ENCODE data around the gene ZNF841. TPM values are rescaled to one million over a fixed set of nuclear protein-coding genes. Genes with fewer than 3 reads are reported as not detected.

The ZNF841 gene
- total and polyA plus RNA-seq, 2 of the 13 experiments (the other 11 are each of a cell fraction or from before 2014, with no cell fraction given), result 6.2 to 14.2 TPM

DNA sequence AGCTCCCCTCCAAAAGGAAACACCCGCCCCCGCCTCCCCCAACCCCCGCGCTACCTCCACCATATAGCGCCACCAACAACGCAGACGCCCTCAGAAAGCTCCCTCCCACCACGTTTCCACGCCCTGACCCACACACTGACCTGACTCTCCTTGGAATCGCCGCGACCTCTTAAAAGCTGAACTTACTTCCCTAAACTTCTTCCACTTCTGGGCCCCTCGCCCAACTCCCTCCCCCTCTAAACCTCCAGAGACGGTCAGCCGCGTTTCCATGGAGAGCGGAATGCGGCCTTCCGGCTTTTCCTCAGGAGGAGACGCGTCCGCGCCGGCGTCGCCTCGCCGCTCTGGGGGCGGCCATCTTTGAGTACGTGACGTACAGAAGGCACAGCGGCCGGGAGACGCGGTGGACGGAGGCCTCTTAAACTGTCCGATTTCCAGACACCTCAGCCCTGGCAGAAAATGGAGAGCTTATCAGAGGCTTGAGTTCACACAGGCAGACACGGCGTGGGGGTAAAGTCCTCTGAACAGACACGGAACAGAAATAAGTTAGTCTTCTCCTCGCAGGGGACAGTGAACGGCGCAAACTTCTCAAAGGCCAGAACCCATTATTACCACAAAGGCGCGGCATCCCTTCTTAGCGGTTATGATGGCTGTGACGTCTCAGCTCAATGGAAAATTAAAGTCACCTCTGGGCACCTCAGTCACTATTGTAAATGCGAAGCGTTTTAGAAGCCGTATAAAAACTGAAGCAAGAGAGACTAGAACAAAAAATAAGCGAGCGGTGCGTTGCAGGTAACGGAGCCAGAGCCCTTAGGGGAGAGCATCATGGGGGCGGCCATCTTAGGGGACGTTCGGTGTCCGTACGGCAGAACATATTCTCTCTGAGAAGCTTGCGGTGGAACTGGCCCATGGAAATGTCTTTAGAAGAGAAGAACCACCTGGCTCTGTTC lies 46.7 kb downstream of the ZNF841 start, which contains the start of gene ZNF432 (continued):
- TF ChIP-seq ZFP41 (CRISPR knock-in tag; IDR thresholded peaks at IDR 0.05; ENCODE audit: borderline replicate concordance), result no peak
- TF ChIP-seq, protein P1, sequence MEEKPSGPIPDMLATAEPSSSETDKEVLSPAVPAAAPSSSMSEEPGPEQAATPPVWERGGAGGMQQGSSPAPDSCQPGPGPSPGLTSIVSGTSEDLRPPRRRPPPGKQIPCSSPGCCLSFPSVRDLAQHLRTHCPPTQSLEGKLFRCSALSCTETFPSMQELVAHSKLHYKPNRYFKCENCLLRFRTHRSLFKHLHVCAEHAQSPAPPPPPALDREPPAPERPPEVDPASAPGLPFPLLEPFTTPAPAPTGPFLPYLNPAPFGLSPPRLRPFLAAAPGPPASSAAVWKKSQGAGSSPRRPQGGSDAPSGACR (CRISPR knock-in tag; IDR thresholded peaks at IDR 0.05), result no peak; the same call in 1 of the 2 replicates
- TF ChIP-seq KAT7 (CRISPR knock-in tag; IDR thresholded peaks at IDR 0.05; ENCODE audit: borderline replicate concordance), result no peak; the same call in 1 of the 2 replicates
- TF ChIP-seq MEIS1 (CRISPR knock-in tag; IDR thresholded peaks at IDR 0.05; ENCODE audit: borderline replicate concordance), result no peak
- TF ChIP-seq HNRNPUL1 (IDR thresholded peaks at IDR 0.05; ENCODE audit: low read depth, low read length), result no peak
- no peak for TF ChIP-seq ZSCAN12 (CRISPR knock-in tag; IDR thresholded peaks at IDR 0.05)
- no peak for TF ChIP-seq HES4 (CRISPR knock-in tag; IDR thresholded peaks at IDR 0.05; ENCODE audit: borderline replicate concordance)
- TF ChIP-seq ZNF850 (CRISPR knock-in tag; conservative IDR thresholded peaks at IDR 0.05), result no peak
- TF ChIP-seq CREM (IDR thresholded peaks at IDR 0.05), result peak; percentile 88
- TF ChIP-seq CREM (CRISPR knock-in tag; IDR thresholded peaks at IDR 0.05), result no peak
- peak; percentile 74; the same call in 1 of the 2 replicates for TF ChIP-seq ETV6 (CRISPR knock-in tag; conservative IDR thresholded peaks at IDR 0.05)
- peak; percentile 62; the same call in 1 of the 2 replicates for TF ChIP-seq NRL (CRISPR knock-in tag; IDR thresholded peaks at IDR 0.05; ENCODE audit: borderline replicate concordance)
- TF ChIP-seq, protein P2, sequence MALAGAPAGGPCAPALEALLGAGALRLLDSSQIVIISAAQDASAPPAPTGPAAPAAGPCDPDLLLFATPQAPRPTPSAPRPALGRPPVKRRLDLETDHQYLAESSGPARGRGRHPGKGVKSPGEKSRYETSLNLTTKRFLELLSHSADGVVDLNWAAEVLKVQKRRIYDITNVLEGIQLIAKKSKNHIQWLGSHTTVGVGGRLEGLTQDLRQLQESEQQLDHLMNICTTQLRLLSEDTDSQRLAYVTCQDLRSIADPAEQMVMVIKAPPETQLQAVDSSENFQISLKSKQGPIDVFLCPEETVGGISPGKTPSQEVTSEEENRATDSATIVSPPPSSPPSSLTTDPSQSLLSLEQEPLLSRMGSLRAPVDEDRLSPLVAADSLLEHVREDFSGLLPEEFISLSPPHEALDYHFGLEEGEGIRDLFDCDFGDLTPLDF (CRISPR knock-in tag; IDR thresholded peaks at IDR 0.05), result no peak
- TF ChIP-seq HOXA9 (CRISPR knock-in tag; IDR thresholded peaks at IDR 0.05; ENCODE audit: borderline replicate concordance), result no peak
- 0 out of 2 replicates have a peak, but pooled peaks have one; percentile 34 for TF ChIP-seq ZNF547 (CRISPR knock-in tag; IDR thresholded peaks at IDR 0.05)
- peak; percentile 97 for TF ChIP-seq ZFY (CRISPR knock-in tag; IDR thresholded peaks at IDR 0.05)
- TF ChIP-seq ZNF501 (CRISPR knock-in tag; IDR thresholded peaks at IDR 0.05), result peak; percentile 54; the same call in 1 of the 2 replicates
- TF ChIP-seq, protein P3, sequence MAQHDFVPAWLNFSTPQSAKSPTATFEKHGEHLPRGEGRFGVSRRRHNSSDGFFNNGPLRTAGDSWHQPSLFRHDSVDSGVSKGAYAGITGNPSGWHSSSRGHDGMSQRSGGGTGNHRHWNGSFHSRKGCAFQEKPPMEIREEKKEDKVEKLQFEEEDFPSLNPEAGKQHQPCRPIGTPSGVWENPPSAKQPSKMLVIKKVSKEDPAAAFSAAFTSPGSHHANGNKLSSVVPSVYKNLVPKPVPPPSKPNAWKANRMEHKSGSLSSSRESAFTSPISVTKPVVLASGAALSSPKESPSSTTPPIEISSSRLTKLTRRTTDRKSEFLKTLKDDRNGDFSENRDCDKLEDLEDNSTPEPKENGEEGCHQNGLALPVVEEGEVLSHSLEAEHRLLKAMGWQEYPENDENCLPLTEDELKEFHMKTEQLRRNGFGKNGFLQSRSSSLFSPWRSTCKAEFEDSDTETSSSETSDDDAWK (CRISPR knock-in tag; IDR thresholded peaks at IDR 0.05), result no peak
- TF ChIP-seq, protein P4, sequence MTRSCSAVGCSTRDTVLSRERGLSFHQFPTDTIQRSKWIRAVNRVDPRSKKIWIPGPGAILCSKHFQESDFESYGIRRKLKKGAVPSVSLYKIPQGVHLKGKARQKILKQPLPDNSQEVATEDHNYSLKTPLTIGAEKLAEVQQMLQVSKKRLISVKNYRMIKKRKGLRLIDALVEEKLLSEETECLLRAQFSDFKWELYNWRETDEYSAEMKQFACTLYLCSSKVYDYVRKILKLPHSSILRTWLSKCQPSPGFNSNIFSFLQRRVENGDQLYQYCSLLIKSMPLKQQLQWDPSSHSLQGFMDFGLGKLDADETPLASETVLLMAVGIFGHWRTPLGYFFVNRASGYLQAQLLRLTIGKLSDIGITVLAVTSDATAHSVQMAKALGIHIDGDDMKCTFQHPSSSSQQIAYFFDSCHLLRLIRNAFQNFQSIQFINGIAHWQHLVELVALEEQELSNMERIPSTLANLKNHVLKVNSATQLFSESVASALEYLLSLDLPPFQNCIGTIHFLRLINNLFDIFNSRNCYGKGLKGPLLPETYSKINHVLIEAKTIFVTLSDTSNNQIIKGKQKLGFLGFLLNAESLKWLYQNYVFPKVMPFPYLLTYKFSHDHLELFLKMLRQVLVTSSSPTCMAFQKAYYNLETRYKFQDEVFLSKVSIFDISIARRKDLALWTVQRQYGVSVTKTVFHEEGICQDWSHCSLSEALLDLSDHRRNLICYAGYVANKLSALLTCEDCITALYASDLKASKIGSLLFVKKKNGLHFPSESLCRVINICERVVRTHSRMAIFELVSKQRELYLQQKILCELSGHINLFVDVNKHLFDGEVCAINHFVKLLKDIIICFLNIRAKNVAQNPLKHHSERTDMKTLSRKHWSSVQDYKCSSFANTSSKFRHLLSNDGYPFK (CRISPR knock-in tag; IDR thresholded peaks at IDR 0.05; ENCODE audit: borderline replicate concordance), result peak; percentile 83; the same call in 1 of the 2 replicates
- 0 out of 2 replicates have a peak, but pooled peaks have one; percentile 47 for TF ChIP-seq CC2D1A (CRISPR knock-in tag; IDR thresholded peaks at IDR 0.05)
- TF ChIP-seq, protein P5, sequence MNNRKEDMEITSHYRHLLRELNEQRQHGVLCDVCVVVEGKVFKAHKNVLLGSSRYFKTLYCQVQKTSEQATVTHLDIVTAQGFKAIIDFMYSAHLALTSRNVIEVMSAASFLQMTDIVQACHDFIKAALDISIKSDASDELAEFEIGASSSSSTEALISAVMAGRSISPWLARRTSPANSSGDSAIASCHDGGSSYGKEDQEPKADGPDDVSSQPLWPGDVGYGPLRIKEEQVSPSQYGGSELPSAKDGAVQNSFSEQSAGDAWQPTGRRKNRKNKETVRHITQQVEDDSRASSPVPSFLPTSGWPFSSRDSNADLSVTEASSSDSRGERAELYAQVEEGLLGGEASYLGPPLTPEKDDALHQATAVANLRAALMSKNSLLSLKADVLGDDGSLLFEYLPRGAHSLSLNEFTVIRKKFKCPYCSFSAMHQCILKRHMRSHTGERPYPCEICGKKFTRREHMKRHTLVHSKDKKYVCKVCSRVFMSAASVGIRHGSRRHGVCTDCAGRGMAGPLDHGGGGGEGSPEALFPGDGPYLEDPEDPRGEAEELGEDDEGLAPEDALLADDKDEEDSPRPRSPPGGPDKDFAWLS (CRISPR knock-in tag; IDR thresholded peaks at IDR 0.05; ENCODE audit: borderline replicate concordance), result no peak

Measured in HepG2 (cell line).